GM19455 (cell line): ENCODE results near the gene MSL3.

Experiments
- ATAC-seq: cut with Tn5 transposase; IDR thresholded peaks from one replicate; pipeline ENCODE4 v1.9.1; 2021; ENCODE audit not compliant: unreplicated experiment

Gene MSL3, protein sequence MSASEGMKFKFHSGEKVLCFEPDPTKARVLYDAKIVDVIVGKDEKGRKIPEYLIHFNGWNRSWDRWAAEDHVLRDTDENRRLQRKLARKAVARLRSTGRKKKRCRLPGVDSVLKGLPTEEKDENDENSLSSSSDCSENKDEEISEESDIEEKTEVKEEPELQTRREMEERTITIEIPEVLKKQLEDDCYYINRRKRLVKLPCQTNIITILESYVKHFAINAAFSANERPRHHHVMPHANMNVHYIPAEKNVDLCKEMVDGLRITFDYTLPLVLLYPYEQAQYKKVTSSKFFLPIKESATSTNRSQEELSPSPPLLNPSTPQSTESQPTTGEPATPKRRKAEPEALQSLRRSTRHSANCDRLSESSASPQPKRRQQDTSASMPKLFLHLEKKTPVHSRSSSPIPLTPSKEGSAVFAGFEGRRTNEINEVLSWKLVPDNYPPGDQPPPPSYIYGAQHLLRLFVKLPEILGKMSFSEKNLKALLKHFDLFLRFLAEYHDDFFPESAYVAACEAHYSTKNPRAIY

DNA sequence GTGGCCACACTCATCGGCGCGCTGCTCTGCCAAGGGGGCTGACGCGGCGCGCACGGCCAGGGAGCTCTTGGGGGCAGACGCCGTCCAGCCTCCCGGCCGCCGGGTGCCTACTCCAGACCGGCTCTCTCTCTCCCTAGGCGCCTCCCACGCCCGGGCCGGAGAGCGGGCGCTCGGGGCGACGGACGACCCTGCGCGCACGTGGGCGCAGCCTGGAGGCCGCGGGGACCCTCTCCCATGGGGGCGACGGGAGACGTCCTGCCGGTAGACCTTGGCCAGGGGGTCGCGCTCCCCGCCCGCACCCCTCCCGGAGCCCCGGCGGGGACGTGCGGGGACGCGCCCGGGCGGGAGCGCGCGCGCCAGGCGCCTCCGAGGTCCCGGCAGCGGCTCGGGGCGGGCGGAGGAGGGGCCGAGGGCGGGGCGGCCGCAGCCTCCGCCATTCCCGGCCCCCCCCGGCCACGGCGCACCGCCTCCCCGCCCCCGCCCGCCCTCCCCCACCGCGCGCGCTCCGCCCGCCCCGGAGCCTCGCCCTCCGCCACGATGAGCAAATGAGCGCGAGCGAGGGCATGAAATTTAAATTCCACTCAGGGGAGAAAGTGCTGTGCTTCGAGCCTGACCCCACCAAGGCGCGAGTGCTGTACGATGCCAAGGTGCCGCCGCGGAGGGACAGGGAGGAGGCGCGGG is at the start of gene MSL3:
Gene MSL3, plus strand, starts transcription at position 519 of the 681 bp plus-strand sequence. Its CDS starts 27 bp downstream, at position 546.
- peak; percentile 49 for ATAC-seq

DNA sequence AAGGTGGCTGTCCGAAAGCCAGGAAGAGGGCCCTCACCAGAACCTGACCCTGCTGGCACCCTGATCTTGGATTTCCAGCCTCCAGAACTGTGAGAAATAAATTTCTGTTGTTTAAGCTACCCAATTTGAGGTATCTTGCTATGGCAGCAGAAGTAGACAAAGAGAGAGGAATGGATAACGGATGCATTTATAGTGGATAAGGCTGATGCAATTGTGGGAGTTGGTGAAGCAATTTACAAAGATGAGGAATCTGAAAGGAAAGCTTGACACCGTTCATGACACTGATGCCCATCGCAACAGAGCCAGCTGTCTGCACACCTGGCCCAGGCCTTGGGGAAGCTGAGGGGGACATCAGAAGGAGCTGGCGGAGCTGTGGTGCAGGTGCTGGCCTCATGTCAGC is 35.7 kb upstream of the MSL3 start:
- ATAC-seq: no peak

- ATAC-seq: no peak
Observed at GRCh38 chrX:11724122-11725017, 33.7 kb upstream of the MSL3 start.

GRCh38 chrX:11725631-11726442 is 32.2 kb upstream of the MSL3 start:
- no peak for ATAC-seq

GRCh38 chrX:11728556-11728955 is 29.5 kb upstream of the MSL3 start:
- ATAC-seq: no peak

DNA sequence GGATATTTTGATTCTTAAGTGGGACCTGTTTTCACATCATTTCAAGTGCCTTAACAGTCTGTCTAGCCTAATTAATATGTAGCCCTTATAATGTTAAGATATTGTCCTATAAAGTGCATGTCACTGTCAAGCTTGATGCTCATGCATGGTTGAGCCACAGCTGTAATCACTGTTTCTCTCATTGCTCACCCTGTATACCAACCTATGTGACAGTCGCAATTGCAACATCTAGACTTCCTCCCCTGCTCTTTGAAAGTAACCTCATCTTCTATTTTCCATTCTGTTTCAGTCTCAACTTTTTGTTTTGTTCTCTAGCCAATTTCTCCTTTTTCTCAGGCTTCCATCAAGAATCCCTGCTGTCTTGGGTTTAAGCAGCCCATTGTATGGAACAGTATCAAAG is 24.4 kb upstream of the MSL3 start:
- ATAC-seq: no peak

- no peak for ATAC-seq
Observed at GRCh38 chrX:11739776-11740175, 18.3 kb upstream of the MSL3 start.

- ATAC-seq: no peak
Observed at GRCh38 chrX:11740794-11741193, 17.2 kb upstream of the MSL3 start.

- no peak for ATAC-seq
Observed at GRCh38 chrX:11741574-11741973, 16.5 kb upstream of the MSL3 start.

DNA sequence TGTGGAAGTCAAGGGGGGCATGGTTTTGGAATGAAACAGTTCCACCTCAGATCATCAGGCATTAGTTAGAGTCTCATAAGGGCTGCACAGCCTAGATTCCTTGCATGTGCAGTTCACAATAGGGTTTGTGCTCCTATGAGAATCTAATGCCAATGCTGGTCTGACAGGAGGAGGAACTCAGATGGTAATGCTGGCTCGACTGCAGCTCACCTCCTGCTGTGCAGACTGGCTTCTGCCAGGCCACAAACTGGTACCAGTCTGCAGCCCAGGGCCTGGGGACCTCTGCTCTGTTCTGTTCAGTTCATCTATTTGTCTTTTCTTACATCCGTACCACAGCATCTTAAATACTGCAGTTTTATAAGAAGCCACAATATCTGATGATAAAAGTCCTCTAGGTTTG is 12.2 kb upstream of the MSL3 start:
- ATAC-seq: no peak

- no peak for ATAC-seq
Observed at GRCh38 chrX:11750046-11750445, 8.0 kb upstream of the MSL3 start.

- ATAC-seq: no peak
Observed at GRCh38 chrX:11750694-11751093, 7.3 kb upstream of the MSL3 start.

GRCh38 chrX:11751261-11751660 is 6.8 kb upstream of the MSL3 start:
- ATAC-seq: no peak

GRCh38 chrX:11753668-11754067 is 4.4 kb upstream of the MSL3 start:
- ATAC-seq: no peak

- no peak for ATAC-seq
Observed at GRCh38 chrX:11754958-11755645, 2.9 kb upstream of the MSL3 start.

DNA sequence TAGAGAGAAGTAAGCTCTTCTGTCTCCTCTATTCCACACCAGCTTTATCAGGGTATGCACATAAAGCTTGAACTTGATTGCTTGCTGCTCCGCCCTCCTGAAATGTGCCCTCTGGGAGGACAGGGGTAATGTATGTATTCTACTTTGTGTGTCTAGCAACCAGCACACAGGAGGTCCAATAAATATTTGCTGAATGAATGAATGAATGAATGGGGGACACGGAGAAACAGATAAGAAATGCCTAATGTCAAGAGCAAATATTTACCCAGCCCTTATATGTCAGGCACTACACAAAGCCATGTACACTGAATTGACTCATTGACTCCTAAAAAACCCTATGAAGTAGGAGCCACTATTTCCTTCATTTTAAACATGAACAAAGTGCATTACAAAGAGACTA is 2.3 kb upstream of the MSL3 start:
- ATAC-seq: no peak

GRCh38 chrX:11756354-11757318 is 1.4 kb upstream of the MSL3 start:
- ATAC-seq: no peak

GRCh38 chrX:11757397-11757718 is 679 bp upstream of the MSL3 start:
- no peak for ATAC-seq
